ENCODE data around the gene ISCU. TPM values are rescaled to one million over a fixed set of nuclear protein-coding genes. Genes with fewer than 3 reads are reported as not detected.

The ISCU gene
- polyA plus RNA-seq, 1 donor (not counting 4 experiments of a cell fraction or from before 2014, with no cell fraction given) = 106 TPM

GRCh38 chr12:108578813-108579212 is 16.4 kb downstream of the ISCU start:
- DNase-seq (ENCODE audit: low read depth, low spot score) (no peak), FAIRE-seq (no peak)
- H3K27me3 ChIP-seq (ENCODE audit: control insufficient read depth, extremely low read depth, insufficient read depth, low read length) = peaks cover 5% of the 10 kb centered on the region
- TF ChIP-seq CTCF (optimal IDR thresholded peaks at IDR 0.05 in 1 of 3, IDR thresholded peaks at IDR 0.05 in 1 of 3, conservative IDR thresholded peaks at IDR 0.05 in 1 of 3; ENCODE audit: extremely low read depth in 1 of 3, insufficient read depth in 2 of 3, low read length in 3 of 3) (no peak), EZH2 (IDR thresholded peaks at IDR 0.05; ENCODE audit: low read length) (no peak)
- no peaks in the 10 kb centered on the region for H4K20me1 ChIP-seq (ENCODE audit: control insufficient read depth, extremely low read depth, insufficient read depth, low read length)
- no peak overlapping the region for H3K4me2 ChIP-seq (ENCODE audit: control insufficient read depth, extremely low read depth, insufficient read depth, low read depth, low read length)
- no peak overlapping the region for H3K9ac ChIP-seq (ENCODE audit: control insufficient read depth, extremely low read depth, insufficient read depth, low read length)
- no peak overlapping the region for H3K27ac ChIP-seq (ENCODE audit: control insufficient read depth, insufficient read depth, low read length)
- no peaks in the 10 kb centered on the region for H3K9me3 ChIP-seq (ENCODE audit: control insufficient read depth, low read depth, low read length)
- no peaks in the 10 kb centered on the region for H3K79me2 ChIP-seq (ENCODE audit: control insufficient read depth, insufficient read depth, low read length)
- H3K36me3 ChIP-seq (ENCODE audit: control insufficient read depth in 2 of 2, extremely low read depth in 1 of 2, insufficient read depth in 2 of 2, low read length in 2 of 2) = no peaks in the 10 kb centered on the region
- no peak overlapping the region for H2AFZ ChIP-seq (ENCODE audit: control insufficient read depth, low read length)
- H3K4me1 ChIP-seq (ENCODE audit: control insufficient read depth, extremely low read depth, insufficient read depth, low read length) = no peaks in the 10 kb centered on the region
- H3K4me3 ChIP-seq (ENCODE audit: control insufficient read depth in 2 of 3, extremely low read depth in 1 of 3, insufficient read depth in 2 of 3, low read depth in 1 of 3, low read length in 3 of 3) = no peak overlapping the region
- dilution Hi-C loops (cut with MboI; ENCODE audit: extremely low pct_ligation_motif_present, low sequenced_read_pairs) = no loop called here
- H3K9me1 ChIP-seq (ENCODE audit: control insufficient read depth, extremely low read depth, insufficient read depth, low read length) = no peaks in the 10 kb centered on the region

GRCh38 chr12:108580531-108580930 is 18.1 kb downstream of the ISCU start:
- Histone ChIP-seq H4K20me1 (ENCODE audit: control insufficient read depth, extremely low read depth, insufficient read depth, low read length) (no peaks in the 10 kb centered on the region), H3K4me3 (ENCODE audit: control insufficient read depth in 2 of 3, extremely low read depth in 1 of 3, insufficient read depth in 2 of 3, low read depth in 1 of 3, low read length in 3 of 3) (no peak overlapping the region)

More at GRCh38 chr12:108580531-108580930, 18.1 kb downstream of the ISCU start:
- peaks cover 5% of the 10 kb centered on the region for H3K27me3 ChIP-seq (ENCODE audit: control insufficient read depth, extremely low read depth, insufficient read depth, low read length)
- no peaks in the 10 kb centered on the region for H3K79me2 ChIP-seq (ENCODE audit: control insufficient read depth, insufficient read depth, low read length)
- dilution Hi-C loops (cut with MboI; ENCODE audit: extremely low pct_ligation_motif_present, low sequenced_read_pairs) = no loop called here
- DNase-seq (ENCODE audit: low read depth, low spot score) (no peak), FAIRE-seq (no peak)
- no peaks in the 10 kb centered on the region for H3K36me3 ChIP-seq (ENCODE audit: control insufficient read depth in 2 of 2, extremely low read depth in 1 of 2, insufficient read depth in 2 of 2, low read length in 2 of 2)
- no peak overlapping the region for H3K9ac ChIP-seq (ENCODE audit: control insufficient read depth, extremely low read depth, insufficient read depth, low read length)
- no peak for TF ChIP-seq CTCF (optimal IDR thresholded peaks at IDR 0.05 in 1 of 3, IDR thresholded peaks at IDR 0.05 in 1 of 3, conservative IDR thresholded peaks at IDR 0.05 in 1 of 3; ENCODE audit: extremely low read depth in 1 of 3, insufficient read depth in 2 of 3, low read length in 3 of 3)
- TF ChIP-seq EZH2 (IDR thresholded peaks at IDR 0.05; ENCODE audit: low read length) = no peak
- no peaks in the 10 kb centered on the region for H3K9me3 ChIP-seq (ENCODE audit: control insufficient read depth, low read depth, low read length)
- no peak overlapping the region for H3K27ac ChIP-seq (ENCODE audit: control insufficient read depth, insufficient read depth, low read length)
- no peaks in the 10 kb centered on the region for H3K4me1 ChIP-seq (ENCODE audit: control insufficient read depth, extremely low read depth, insufficient read depth, low read length)
- no peak overlapping the region for H3K4me2 ChIP-seq (ENCODE audit: control insufficient read depth, extremely low read depth, insufficient read depth, low read depth, low read length)
- no peak overlapping the region for H2AFZ ChIP-seq (ENCODE audit: control insufficient read depth, low read length)
- no peaks in the 10 kb centered on the region for H3K9me1 ChIP-seq (ENCODE audit: control insufficient read depth, extremely low read depth, insufficient read depth, low read length)

All from keratinocyte (primary cell).